Measurements from ENCODE around the gene GH1.

The GH1 gene

DNA sequence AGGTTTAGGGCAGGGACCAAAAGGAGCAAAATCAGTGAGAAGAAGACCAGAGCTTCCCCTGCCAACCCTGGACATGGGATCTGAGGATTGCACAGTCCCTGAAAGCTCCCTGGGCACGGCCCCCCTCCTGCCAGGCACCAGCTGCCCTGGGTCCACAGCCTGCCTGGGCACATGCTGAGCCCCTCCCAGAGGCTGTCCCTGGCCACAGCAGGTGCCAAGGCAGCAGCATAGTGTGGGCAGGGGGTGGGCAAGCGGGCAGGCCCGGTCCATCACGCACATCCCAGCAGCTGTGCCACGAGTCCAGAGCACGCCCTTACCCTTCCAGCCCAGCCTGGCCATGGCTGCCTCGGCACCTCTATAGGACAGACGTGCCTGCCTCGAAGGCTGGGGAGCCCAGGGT, 41.4 kb upstream of the GH1 start:
- TF ChIP-seq, protein P1, sequence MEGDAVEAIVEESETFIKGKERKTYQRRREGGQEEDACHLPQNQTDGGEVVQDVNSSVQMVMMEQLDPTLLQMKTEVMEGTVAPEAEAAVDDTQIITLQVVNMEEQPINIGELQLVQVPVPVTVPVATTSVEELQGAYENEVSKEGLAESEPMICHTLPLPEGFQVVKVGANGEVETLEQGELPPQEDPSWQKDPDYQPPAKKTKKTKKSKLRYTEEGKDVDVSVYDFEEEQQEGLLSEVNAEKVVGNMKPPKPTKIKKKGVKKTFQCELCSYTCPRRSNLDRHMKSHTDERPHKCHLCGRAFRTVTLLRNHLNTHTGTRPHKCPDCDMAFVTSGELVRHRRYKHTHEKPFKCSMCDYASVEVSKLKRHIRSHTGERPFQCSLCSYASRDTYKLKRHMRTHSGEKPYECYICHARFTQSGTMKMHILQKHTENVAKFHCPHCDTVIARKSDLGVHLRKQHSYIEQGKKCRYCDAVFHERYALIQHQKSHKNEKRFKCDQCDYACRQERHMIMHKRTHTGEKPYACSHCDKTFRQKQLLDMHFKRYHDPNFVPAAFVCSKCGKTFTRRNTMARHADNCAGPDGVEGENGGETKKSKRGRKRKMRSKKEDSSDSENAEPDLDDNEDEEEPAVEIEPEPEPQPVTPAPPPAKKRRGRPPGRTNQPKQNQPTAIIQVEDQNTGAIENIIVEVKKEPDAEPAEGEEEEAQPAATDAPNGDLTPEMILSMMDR (IDR thresholded peaks at IDR 0.05; ENCODE audit: low read depth, low read length) = no peak
- H3K4me3 ChIP-seq (replicated peaks in 1 of 2; ENCODE audit: low read depth in 2 of 2, low read length in 2 of 2) = no peak overlapping the region
- DNase-seq (ENCODE audit: low read depth in 2 of 2) = no peak

DNA sequence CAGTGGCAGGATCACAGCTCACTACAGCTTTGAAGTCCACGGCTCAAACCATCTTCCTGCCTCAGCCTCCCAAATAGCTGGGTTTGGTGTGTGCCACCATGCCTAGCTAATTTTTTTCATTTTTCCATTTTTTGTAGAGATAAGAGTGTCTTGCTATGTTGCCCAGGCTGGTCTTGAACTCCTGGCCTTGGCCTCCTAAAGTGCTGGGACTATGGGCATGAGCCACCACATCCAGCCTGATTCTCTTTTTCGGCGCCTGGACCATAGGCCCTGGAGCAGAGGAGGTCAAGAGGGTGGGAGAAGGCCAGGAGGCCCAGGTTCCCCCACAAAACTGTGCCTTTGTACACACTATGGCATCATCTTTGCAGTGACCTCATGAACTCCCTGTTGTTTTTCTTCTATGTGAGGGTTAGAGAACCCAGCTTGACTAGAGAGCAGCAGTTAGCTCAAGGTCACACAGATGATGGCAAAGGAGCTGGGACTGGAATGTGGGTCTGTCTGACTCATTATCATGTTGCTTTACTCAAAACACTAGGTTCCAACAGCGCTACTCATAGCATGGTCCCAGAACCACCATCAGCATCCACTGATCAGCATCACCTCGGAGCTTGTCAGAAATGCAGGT, 37.8 kb upstream of the GH1 start:
- TF ChIP-seq, protein P1 (IDR thresholded peaks at IDR 0.05; ENCODE audit: low read depth, low read length) = no peak
- DNase-seq (ENCODE audit: low read depth in 2 of 2) = peak; percentile 17 to 64
- H3K4me3 ChIP-seq (replicated peaks in 1 of 2; ENCODE audit: low read depth in 2 of 2, low read length in 2 of 2) = no peak overlapping the region

DNA sequence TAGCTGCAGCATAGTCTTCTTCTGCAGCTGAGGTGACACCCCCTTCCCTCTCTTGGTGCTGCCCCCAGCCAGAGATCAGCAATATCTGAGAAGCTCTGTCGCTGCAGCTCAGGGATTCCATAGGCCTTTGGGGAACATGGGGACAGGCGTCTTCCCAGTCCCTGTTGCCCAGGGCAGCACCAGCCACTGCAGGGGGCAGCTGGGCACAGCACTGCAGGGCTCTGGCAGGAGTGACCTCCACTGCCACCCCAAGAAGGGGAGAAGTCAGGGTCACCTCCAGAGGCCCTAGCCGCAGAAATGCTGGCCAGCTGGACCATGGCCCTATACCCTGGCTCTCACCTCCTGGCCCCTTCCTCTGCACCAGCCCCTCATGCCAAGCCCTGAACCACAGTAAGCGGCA, 37.2 kb upstream of the GH1 start:
- TF ChIP-seq, protein P1 (IDR thresholded peaks at IDR 0.05; ENCODE audit: low read depth, low read length) = no peak

DNA sequence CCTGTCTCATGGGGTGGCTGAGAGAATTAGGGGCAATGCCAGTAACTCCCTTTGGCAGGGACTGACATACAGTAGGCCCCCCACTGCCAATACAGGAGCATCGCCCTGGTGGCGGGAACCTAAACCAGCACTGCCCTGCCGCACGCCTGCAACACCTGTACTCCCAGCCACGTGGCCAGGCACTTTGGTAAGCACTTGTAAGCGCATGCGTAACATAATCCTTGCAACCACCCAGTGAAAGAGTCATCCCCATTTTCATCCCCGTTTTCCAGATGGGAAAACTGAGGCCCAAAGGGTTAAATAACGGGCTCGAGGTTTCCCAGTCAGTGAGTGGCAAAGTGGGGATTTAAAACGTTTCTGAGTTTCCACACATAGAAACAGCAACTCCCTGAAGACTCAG, 36.6 kb upstream of the GH1 start:
- TF ChIP-seq, protein P1 (IDR thresholded peaks at IDR 0.05; ENCODE audit: low read depth, low read length) = no peak
- no peak for DNase-seq (ENCODE audit: low read depth in 2 of 2)

More for the DNA sequence above, 37.2 kb upstream of the GH1 start:
- DNase-seq (ENCODE audit: low read depth in 2 of 2) = no peak
- no peak overlapping the region for H3K4me3 ChIP-seq (replicated peaks in 1 of 2; ENCODE audit: low read depth in 2 of 2, low read length in 2 of 2)

DNA sequence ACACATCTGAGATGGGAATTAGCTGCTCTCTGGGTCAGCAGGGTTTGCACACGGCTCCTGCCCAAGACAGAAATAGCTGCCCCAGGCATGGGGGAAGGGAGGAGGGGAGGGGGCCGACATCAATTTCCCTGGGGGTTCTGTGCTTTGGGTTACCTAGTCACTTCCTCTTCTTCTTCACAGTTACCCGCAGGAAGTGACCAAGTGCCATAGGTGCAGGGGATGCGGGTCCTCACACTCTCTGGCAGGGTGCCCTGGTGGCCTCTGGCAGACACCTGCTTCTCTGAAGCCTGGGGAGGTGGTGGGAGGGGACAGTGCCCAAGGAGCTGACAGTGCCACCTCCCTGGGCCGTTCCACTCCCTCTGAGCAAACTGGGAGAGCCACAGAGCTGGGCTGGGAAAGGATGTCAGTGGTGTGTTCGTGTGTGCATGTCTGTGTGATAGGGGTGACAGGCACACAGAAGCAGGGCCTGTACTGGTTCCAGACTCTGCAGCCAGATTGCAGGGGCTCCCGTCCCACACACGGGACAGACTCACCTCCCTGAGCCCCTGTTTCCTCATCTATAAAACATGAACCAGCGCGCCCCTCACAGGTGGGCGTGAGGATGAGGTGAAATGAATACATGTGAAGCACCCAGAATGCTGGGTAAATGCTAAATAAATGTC, 35.9 kb upstream of the GH1 start:
- no peak for DNase-seq (ENCODE audit: low read depth in 2 of 2)
- TF ChIP-seq, protein P1 (IDR thresholded peaks at IDR 0.05; ENCODE audit: low read depth, low read length) = no peak
- H3K4me3 ChIP-seq (replicated peaks in 1 of 2; ENCODE audit: low read depth in 2 of 2, low read length in 2 of 2) = no peak overlapping the region

More for the DNA sequence above, 36.6 kb upstream of the GH1 start:
- H3K4me3 ChIP-seq (replicated peaks in 1 of 2; ENCODE audit: low read depth in 2 of 2, low read length in 2 of 2) = no peak overlapping the region

DNA sequence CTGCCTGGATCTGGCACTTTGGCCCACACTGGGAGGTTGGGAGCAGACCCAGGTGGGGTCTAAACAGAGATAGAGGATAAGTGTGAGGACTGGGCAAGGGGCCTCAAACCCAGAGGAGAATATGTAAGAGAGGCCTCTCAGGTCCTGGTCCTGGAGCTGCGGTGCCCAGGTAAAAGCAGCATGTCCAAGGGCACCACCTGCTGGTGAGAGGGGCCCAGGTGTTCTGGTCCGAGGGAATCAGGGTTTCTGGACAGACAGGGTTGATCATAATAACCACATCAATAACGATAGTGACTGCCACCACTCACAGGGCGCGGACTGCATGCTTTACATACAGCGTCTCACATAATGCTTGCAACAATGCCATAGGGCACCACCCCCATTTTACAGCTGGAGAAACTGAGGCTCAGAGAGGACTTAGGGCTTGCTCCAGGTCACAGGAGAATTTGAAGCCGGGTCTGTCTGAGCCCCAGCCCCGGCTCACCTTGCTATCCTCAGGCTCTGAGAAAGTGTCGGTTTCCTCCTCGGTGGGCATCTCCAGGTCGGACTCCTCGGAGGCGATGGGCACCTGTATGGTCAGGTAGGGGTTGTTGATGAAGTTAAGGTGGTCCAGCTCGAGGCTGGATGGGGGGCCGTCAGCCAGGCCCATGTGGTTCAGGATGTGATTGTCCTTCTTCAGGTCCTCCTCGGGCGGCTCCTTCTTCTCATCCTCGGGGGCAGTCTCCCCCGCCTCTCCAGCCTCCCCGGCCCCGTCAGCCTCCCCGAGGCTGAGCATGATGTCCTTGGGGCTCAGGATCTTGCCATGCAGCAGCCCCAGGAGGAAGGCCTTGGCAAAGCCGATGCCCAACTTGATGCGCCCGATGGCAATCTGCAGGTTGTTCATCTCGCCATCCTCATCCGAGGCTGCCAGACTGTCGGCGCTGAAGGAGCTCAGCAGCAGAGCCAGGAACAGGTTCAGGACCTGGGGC, 32.6 kb upstream of the GH1 start:
- TF ChIP-seq, protein P1 (IDR thresholded peaks at IDR 0.05; ENCODE audit: low read depth, low read length) = no peak
- no peak overlapping the region for H3K4me3 ChIP-seq (replicated peaks in 1 of 2; ENCODE audit: low read depth in 2 of 2, low read length in 2 of 2)
- DNase-seq (ENCODE audit: low read depth in 2 of 2) = no peak
